ENCODE results near the gene PFN1. TPM values are rescaled to one million over a fixed set of nuclear protein-coding genes. Genes with fewer than 3 reads are reported as not detected.

The PFN1 gene
- total and polyA plus RNA-seq, 2 of the 8 experiments (the other 6 are each of a cell fraction or from before 2014, with no cell fraction given) = 1,355 to 1,949 TPM

DNA sequence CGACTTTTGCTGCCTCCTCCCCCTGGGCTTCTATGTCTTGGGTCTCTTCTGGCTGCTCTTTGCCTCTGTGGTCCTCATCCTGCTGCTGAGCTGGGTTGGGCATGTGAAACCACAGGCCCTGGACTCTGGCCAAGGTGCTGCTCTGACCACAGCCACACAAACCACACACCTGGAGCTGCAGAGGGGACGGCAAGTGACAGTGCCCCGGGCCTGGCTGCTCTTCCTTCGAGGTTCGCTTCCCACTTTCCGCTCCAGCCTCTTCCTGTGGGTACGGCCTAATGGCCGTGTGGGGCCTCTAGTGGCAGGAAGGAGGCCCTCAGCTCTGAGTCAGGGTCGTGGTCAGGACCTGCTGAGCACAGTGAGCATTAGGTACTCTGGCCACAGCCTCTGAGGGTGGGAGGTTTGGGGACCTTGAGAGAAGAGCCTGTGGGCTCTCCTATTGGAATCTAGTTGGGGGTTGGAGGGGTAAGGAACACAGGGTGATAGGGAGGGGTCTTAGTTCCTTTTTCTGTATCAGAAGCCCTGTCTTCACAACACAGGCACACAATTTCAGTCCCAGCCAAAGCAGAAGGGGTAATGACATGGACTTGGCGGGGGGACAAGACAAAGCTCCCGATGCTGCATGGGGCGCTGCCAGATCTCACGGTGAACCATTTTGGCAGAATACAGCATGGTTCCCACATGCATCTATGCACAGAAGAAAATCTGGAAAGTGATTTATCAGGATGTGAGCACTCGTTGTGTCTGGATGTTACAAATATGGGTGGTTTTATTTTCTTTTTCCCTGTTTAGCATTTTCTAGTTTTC is 14.0 kb downstream of the PFN1 start (continued):
- no peak for TF ChIP-seq CHD7 (IDR thresholded peaks at IDR 0.05; ENCODE audit: insufficient replicate concordance, low read length)
- no peak for TF ChIP-seq CBX8 (IDR thresholded peaks at IDR 0.05; ENCODE audit: borderline replicate concordance, low read depth, low read length)
- peak; percentile 25 to 52; a peak in 3 of 4 replicates for TF ChIP-seq RAD21 (IDR thresholded peaks at IDR 0.05 in 1 of 2, conservative IDR thresholded peaks at IDR 0.05 in 1 of 2; ENCODE audit: low read depth in 2 of 2, low read length in 2 of 2)
- TF ChIP-seq RBBP5 (IDR thresholded peaks at IDR 0.05; ENCODE audit: borderline replicate concordance, low read depth, low read length) = no peak
- no peak for TF ChIP-seq SRF (IDR thresholded peaks at IDR 0.05; ENCODE audit: low read depth, low read length)
- TF ChIP-seq GTF2F1 (IDR thresholded peaks at IDR 0.05; ENCODE audit: borderline replicate concordance, low read depth, low read length) = no peak
- no peak for TF ChIP-seq EP300 (IDR thresholded peaks at IDR 0.05; ENCODE audit: borderline replicate concordance in 1 of 2, low read depth in 2 of 2, low read length in 2 of 2)
- TF ChIP-seq EGR1 (IDR thresholded peaks at IDR 0.05; ENCODE audit: borderline replicate concordance, low read depth, low read length) = 0 out of 2 replicates have a peak, but pooled peaks have one; percentile 15
- TF ChIP-seq GABPA (IDR thresholded peaks at IDR 0.05; ENCODE audit: borderline replicate concordance, insufficient read depth, low read length) = 0 out of 2 replicates have a peak, but pooled peaks have one; percentile 37

Measured in H1 (cell line).